ENCODE results near the gene TUBB. TPM values are rescaled to one million over a fixed set of nuclear protein-coding genes. Genes with fewer than 3 reads are reported as not detected.

TUBB gene
- total RNA-seq: 432 TPM

DNA sequence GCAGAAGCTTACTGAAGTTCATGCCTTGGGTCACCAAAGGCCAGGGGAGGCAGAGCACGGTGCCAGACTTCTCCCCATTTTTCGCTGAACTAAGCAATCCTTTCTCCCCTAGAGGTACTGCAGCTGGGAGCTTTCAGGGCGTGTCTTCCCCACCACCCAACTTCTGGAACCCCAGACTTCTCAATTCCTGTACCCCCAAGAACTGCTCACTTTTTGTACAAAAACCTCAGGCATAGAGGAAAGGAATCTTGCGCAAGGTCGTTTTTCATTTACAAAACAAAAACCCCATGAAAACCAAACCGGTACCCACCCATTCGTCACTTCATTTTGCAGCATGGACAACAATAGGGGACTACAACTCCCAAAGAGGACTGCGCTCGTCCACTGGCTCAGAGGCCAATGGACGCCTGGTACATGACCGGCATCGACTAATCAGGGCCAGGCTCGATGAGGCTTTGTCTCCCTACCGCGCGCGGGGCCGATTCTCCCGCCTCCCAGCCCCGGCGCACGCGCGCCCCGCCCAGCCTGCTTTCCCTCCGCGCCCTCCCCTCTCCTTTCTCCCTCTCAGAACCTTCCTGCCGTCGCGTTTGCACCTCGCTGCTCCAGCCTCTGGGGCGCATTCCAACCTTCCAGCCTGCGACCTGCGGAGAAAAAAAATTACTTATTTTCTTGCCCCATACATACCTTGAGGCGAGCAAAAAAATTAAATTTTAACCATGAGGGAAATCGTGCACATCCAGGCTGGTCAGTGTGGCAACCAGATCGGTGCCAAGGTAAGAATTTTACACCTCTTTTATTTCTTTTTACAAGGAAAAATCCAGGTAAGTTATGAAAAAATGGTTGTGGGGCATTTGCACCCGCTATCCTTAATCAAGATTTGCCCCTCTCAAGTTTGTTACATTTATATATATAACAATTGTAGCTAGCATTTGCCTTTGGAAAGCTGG is at the start of gene TUBB:
Gene TUBB (plus strand): TSS at position 562 of the 947 bp plus-strand sequence. CDS start 155 bp downstream, at position 717.

GRCh38 chr6:30672445-30673253 is 47.5 kb upstream of the TUBB start, which contains the start of gene DHX16:
TSS of gene DHX16 (minus strand) at chr6:30673006. CDS start at chr6:30672841, 165 bp downstream.

GRCh38 chr6:30686009-30686907 is 33.9 kb upstream of the TUBB start, which contains the start of gene PPP1R18:
TSS of gene PPP1R18 (minus strand) at chr6:30686645. CDS start at chr6:30686018, 627 bp downstream.

DNA sequence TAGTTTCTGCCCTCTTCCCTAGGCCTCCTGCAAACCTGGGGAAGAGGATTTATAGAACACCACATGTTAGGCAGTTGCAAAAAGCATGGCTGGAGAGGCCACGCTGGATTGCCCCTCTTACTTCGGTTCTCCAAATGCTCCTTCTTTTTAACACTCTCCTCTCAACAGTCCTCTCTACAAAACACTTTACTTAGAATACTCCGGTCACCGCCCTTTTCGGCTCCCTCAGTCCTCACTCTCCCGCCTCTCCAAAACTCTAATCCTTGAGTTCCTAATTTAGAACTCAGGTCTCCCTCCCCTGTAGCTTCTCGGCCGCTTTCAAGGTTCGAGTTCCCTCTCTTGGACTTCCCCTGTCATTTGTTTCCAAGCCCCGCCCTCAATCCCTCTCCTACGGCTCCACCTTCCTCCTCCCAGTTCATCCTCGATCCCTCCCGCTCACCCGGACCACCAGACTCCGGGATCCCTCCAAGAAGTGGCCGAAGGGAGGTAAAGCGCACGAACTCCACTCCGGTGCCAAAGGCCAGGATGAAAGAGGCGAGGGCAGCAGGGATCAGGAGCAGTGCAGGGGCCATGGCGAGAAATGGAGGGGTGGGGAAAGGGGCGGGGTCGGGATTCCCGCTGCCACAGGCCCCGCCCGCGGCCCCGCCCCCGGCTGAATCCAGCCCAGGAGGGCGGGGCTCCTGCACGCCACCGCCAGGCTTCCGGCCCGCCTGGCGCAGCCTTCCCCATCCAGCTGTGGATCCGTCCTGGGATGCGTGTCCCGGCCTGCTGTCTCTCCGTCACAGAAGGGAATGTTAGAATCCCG is 29.5 kb upstream of the TUBB start, which contains the start of gene NRM:
Gene NRM (minus strand): TSS at position 582 of the 805 bp plus-strand sequence. CDS start 10 bp downstream, at position 572.

GRCh38 chr6:30717129-30717844 is 2.9 kb upstream of the TUBB start, which contains the start of gene MDC1:
TSS of gene MDC1 (minus strand) at chr6:30717281. CDS start at chr6:30715175, 2,106 bp downstream.

DNA sequence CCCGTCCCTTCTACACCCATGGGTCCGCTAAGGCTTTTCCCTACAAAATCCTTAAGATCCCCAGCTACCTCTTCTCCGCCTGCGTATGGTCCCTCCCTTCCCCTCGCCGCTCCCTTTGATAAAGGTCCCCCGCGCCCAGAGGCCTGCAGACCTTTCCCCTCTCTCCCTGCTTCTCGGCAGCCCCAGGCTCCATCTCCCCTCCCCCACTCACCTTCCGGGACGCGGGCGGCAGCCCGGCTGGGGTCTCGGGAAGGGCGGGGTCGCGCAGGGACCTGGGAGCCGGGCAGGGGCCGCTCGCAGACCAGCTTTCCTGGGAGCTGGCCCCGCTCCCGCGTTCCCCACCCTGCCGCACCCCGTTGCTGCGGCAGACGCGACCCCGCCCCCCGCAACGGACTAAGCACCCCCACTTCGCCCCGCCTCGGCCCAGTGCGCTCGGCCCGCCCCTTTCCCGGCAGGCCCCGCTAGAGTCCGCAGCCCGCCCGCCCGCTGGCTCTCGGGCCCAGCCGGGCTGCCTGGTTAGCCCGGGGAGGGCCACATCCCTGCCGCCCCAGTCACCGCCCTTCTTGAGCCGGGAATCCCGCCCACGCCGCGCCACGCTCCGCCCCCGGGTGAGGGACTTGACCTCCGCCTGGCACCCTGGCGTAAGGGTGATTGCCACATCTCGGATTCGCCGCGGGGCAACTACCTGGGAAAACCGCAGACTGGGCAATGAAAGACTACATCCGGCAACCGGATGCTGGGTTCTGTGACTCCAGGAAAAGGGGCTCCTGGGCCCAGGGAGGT is 22.4 kb downstream of the TUBB start, which contains the start of gene FLOT1:
Gene FLOT1 (minus strand): TSS at position 372 of the 783 bp plus-strand sequence. CDS start 498 bp downstream, outside the sequence.

DNA sequence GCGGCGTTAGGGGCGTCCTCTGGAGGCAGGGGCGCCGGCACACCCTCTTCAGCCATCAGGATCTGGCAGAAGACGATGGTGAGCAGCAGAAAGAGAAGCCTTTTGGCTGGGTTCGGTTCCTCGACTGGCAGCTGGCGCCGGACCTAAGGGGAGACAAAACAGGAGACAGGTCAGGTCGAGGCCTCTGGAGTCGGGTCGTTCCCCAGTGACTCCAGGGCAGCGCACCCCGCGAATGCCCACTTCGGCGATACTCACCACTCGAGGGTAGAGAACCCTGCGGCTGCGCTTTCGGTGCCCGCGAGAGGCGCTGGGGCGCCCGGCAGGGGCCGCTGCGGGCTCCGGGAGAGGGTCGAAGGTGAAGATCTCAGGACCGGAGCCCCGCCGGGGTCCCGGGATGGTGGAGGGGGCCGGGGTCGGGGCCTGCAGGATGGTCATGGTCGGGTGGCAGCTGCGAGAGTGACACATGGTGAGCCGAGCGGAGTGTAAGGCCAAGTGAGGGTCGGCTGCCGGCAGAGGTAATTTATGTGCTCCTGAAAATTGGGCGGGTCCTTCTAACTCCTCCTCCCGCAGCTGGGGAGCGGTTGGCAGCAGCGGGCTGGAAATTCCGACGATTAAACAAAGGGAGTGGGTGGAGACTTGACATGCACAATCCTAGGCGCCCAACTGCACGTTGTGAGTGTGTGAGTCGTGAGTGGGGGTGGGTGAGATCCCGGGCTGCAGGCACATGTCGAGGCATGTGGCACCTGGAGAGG is 24.1 kb downstream of the TUBB start, which contains the start of gene IER3:
Gene IER3 (minus strand): TSS at position 494 of the 752 bp plus-strand sequence. CDS start 29 bp downstream, at position 465.

Other genes starting within 250 kb of the TUBB start
- 137 TPM for gene HLA-E, start 230.8 kb upstream of the TUBB start, total RNA-seq
- 37.2 TPM for gene GNL1, start 163.9 kb upstream of the TUBB start, total RNA-seq
- gene PRR3, start 163.1 kb upstream of the TUBB start, total RNA-seq: 16.3 TPM
- 35.6 TPM for gene ABCF1, start 148.9 kb upstream of the TUBB start, total RNA-seq
- 39.9 TPM for gene PPP1R10, start 103.1 kb upstream of the TUBB start, total RNA-seq
- gene MRPS18B, start 102.5 kb upstream of the TUBB start, total RNA-seq: 40.3 TPM
- gene ATAT1, start 93.5 kb upstream of the TUBB start, total RNA-seq: 25.5 TPM
- 10.1 TPM for gene C6orf136, start 73.2 kb upstream of the TUBB start, total RNA-seq
- 29.3 TPM for gene DHX16, start 47.3 kb upstream of the TUBB start, total RNA-seq
- gene PPP1R18, start 33.7 kb upstream of the TUBB start, total RNA-seq: 20.6 TPM
- 4.3 TPM for gene NRM, start 29.4 kb upstream of the TUBB start, total RNA-seq
- gene MDC1, start 3.1 kb upstream of the TUBB start, total RNA-seq: 26.2 TPM
- 68.1 TPM for gene FLOT1, start 22.3 kb downstream of the TUBB start, total RNA-seq
- 7.5 TPM for gene IER3, start 24.2 kb downstream of the TUBB start, total RNA-seq
- gene DDR1, start 164.2 kb downstream of the TUBB start, total RNA-seq: 148 TPM
- gene GTF2H4, start 187.9 kb downstream of the TUBB start, total RNA-seq: 20.6 TPM
- 30.6 TPM for gene VARS2, start 193.9 kb downstream of the TUBB start, total RNA-seq
- not detected for gene SFTA2, start 211.8 kb downstream of the TUBB start, total RNA-seq
- not detected for gene MUCL3, start 220.6 kb downstream of the TUBB start, total RNA-seq